Astrocyte (in vitro differentiated cells and primary cell): ENCODE data around the gene STPG3. TPM values are rescaled to one million over a fixed set of nuclear protein-coding genes. Genes with fewer than 3 reads are reported as not detected.

Experiments
- DNase-seq: peaks from one replicate; pipeline ENCODE4 v3.0.0-alpha.2; 2010; ENCODE audit warnings: low read depth
- FAIRE-seq: peaks from 2 replicates; lab custom pipeline; 2011; peaks lifted over from hg19 to GRCh38; lab: Jason Lieb, UNC
- H2AFZ ChIP-seq: 2 replicates; pipeline ENCODE4 v1.6.0; 2012; ENCODE audit warnings: low read depth, low read length, inconsistent platforms
- H3K27ac ChIP-seq: 2 replicates; pipeline ENCODE4 v1.5.1; 2011; ENCODE audit warnings: low read depth, low read length, inconsistent platforms
- H3K27me3 ChIP-seq: 2 replicates; pipeline ENCODE4 v1.6.0; 2011; ENCODE audit warnings: low read length, inconsistent platforms; ENCODE audit not compliant: insufficient read depth
- H3K36me3 ChIP-seq: 2 replicates; pipeline ENCODE4 v1.5.1; 2011; ENCODE audit warnings: low read length, inconsistent platforms; ENCODE audit not compliant: insufficient read depth
- H3K4me1 ChIP-seq: 2 replicates; pipeline ENCODE4 v1.5.1; 2011; ENCODE audit warnings: low read length, inconsistent platforms; ENCODE audit not compliant: insufficient read depth
- H3K4me2 ChIP-seq: 2 replicates; pipeline ENCODE4 v1.6.0; 2012; ENCODE audit warnings: low read length, inconsistent platforms
- H3K4me3 ChIP-seq: 2 replicates; pipeline ENCODE4 v1.5.1; 2011; ENCODE audit warnings: low read depth, mild to moderate bottlenecking, low read length, inconsistent platforms; ENCODE audit not compliant: insufficient read depth
- H3K79me2 ChIP-seq: 2 replicates; pipeline ENCODE4 v1.6.0; 2012; ENCODE audit warnings: mild to moderate bottlenecking, low read length, inconsistent platforms; ENCODE audit not compliant: insufficient read depth
- H3K9ac ChIP-seq: 2 replicates; pipeline ENCODE4 v1.6.0; 2012; ENCODE audit warnings: mild to moderate bottlenecking, low read length, inconsistent platforms
- H3K9me3 ChIP-seq: 2 replicates; pipeline ENCODE4 v1.5.1; 2012; ENCODE audit warnings: low read depth, mild to moderate bottlenecking, low read length, inconsistent platforms; ENCODE audit not compliant: insufficient read depth
- H4K20me1 ChIP-seq: 2 replicates; pipeline ENCODE4 v1.6.0; 2012; ENCODE audit warnings: low read length, inconsistent platforms; ENCODE audit not compliant: insufficient read depth
- H3K27ac Mint-ChIP-seq: one replicate; pipeline ENCODE4 v1.8.0; 2021; ENCODE audit warnings: mild to moderate bottlenecking, mixed read lengths; ENCODE audit not compliant: unreplicated experiment
- H3K27me3 Mint-ChIP-seq: one replicate; pipeline ENCODE4 v1.8.0; 2021; ENCODE audit warnings: low read depth, mixed read lengths; ENCODE audit not compliant: unreplicated experiment
- H3K36me3 Mint-ChIP-seq: one replicate; pipeline ENCODE4 v1.8.0; 2021; ENCODE audit warnings: low read depth, mixed read lengths; ENCODE audit not compliant: unreplicated experiment
- H3K4me1 Mint-ChIP-seq: one replicate; pipeline ENCODE4 v1.8.0; 2021; ENCODE audit warnings: low read depth, mixed read lengths; ENCODE audit not compliant: unreplicated experiment
- H3K4me3 Mint-ChIP-seq: one replicate; pipeline ENCODE4 v1.8.0; 2021; ENCODE audit warnings: mild to moderate bottlenecking, moderate library complexity, mixed read lengths; ENCODE audit not compliant: unreplicated experiment
- H3K9me3 Mint-ChIP-seq: one replicate; pipeline ENCODE4 v1.8.0; 2021; ENCODE audit warnings: mild to moderate bottlenecking, mixed read lengths; ENCODE audit not compliant: unreplicated experiment
- CTCF ChIP-seq: IDR thresholded peaks from 2 replicates; pipeline ENCODE4 v1.5.1; 2011; ENCODE audit warnings: low read depth, mild to moderate bottlenecking, inconsistent platforms, low read length, moderate library complexity; ENCODE audit not compliant: insufficient read depth
- EZH2 ChIP-seq: IDR thresholded peaks from 2 replicates; pipeline ENCODE4 v1.6.1; 2012; ENCODE audit warnings: mild to moderate bottlenecking, low read length, inconsistent platforms; ENCODE audit not compliant: insufficient read depth
- total RNA-seq: library from RNA; stranded (reverse); gene quantifications from 2 replicates; pipeline ENCODE4 v1.2.1, GENCODE V29; 2021

STPG3 gene
- total RNA-seq, 1 donor from 2014 or later, result not detected

GRCh38 chr9:137227054-137227852 lies 23.8 kb upstream of the STPG3 start, which contains the start of gene RNF224:
Gene RNF224 (plus strand): TSS chr9:137227502. CDS start chr9:137228336, 834 bp downstream.
- no peaks in the 10 kb centered on the region for H3K9me3 Mint-ChIP-seq
- no peaks in the 10 kb centered on the region for H3K36me3 Mint-ChIP-seq
- Histone ChIP-seq H2AFZ (peak within 1 kb of the TSS; percentile 18), H3K27me3 (no peaks in the 10 kb centered on the region), H3K27ac (no peak within 1 kb of the TSS), H4K20me1 (no peaks in the 10 kb centered on the region), H3K4me3 (no peak within 1 kb of the TSS), H3K79me2 (no peaks in the 10 kb centered on the region), H3K4me2 (peak within 1 kb of the TSS; percentile 35), H3K9ac (no peak within 1 kb of the TSS), H3K4me1 (peaks cover 22% of the 10 kb centered on the region), H3K9me3 (no peaks in the 10 kb centered on the region), H3K36me3 (no peaks in the 10 kb centered on the region)
- peaks cover 4% of the 10 kb centered on the region for H3K4me1 Mint-ChIP-seq
- FAIRE-seq, result no peak
- TF ChIP-seq CTCF (peak; percentile 61), EZH2 (no peak)
- H3K4me3 Mint-ChIP-seq, result no peak within 1 kb of the TSS
- H3K27me3 Mint-ChIP-seq, result no peaks in the 10 kb centered on the region
- peak; percentile 27 for DNase-seq
- peak within 1 kb of the TSS; percentile 77 for H3K27ac Mint-ChIP-seq

DNA sequence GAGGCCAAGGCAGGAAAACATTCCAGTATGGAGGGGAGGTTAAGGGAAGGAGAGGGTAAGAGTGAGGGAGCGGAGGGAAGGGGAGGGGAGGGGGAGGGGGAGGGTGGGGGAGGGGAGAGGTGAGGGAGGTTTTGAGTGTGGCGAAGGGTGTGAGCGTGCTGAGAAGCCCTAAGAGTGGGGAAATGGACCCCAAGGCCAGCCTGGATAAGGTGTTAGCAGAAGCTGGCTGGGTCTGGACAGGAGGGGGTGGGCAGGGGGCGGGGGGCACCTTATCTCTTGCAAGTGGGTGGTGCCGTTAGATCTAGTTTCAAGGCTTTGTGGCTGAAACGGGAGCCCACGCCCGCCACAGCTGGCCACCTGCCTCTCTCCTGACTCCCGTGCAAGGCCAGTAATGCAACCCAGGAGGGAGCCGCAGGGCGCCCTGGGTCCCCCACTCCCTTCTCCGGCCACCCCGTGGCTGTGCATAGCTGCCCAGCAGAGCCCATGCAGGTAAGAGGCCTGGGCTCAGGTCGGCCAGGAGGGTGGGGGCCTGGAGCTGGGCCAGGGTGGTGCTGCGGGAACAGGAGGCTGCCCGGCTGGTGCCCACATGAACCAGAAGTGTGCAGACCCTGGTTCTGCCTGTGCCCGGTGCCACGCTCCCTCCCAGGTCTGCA lies 23.1 kb upstream of the STPG3 start:
- no peak overlapping the region for H3K27ac ChIP-seq
- no peaks in the 10 kb centered on the region for H3K79me2 ChIP-seq
- no peak overlapping the region for H3K9ac ChIP-seq
- DNase-seq (no peak), FAIRE-seq (no peak)
- Mint-ChIP-seq H3K27me3 (no peaks in the 10 kb centered on the region), H3K4me3 (no peak overlapping the region), H3K27ac (peak overlapping the region; percentile 77), H3K9me3 (no peaks in the 10 kb centered on the region), H3K36me3 (no peaks in the 10 kb centered on the region), H3K4me1 (peaks cover 4% of the 10 kb centered on the region)
- no peak for TF ChIP-seq CTCF
- no peak for TF ChIP-seq EZH2
- H3K4me3 ChIP-seq, result no peak overlapping the region
- H3K4me1 ChIP-seq, result peaks cover 18% of the 10 kb centered on the region
- no peaks in the 10 kb centered on the region for H3K36me3 ChIP-seq
- no peaks in the 10 kb centered on the region for H3K9me3 ChIP-seq
- H2AFZ ChIP-seq, result no peak overlapping the region
- no peaks in the 10 kb centered on the region for H3K27me3 ChIP-seq
- peak overlapping the region; percentile 35 for H3K4me2 ChIP-seq
- H4K20me1 ChIP-seq, result no peaks in the 10 kb centered on the region
